ENCODE results near the gene VHLL. TPM values are rescaled to one million over a fixed set of nuclear protein-coding genes. Genes with fewer than 3 reads are reported as not detected.

VHLL gene
- total and polyA plus RNA-seq, 2 of the 13 experiments (the other 11 are each of a cell fraction or from before 2014, with no cell fraction given), result 0.24 TPM; not detected in 1

- TF ChIP-seq ZNF800 (CRISPR knock-in tag; IDR thresholded peaks at IDR 0.05) (peak; percentile 50; the same call in 1 of the 2 replicates), ZSCAN21 (CRISPR knock-in tag; IDR thresholded peaks at IDR 0.05; ENCODE audit: borderline replicate concordance) (peak; percentile 83), ZNF510 (CRISPR knock-in tag; IDR thresholded peaks at IDR 0.05; ENCODE audit: low read depth) (no peak), EP300 (IDR thresholded peaks at IDR 0.05; ENCODE audit: low read depth in 2 of 2, low read length in 2 of 2) (peak in 1 of 2 experiments; percentile 59; a peak in 1 of 4 replicates), EP300 (CRISPR knock-in tag; IDR thresholded peaks at IDR 0.05; ENCODE audit: borderline replicate concordance) (peak; percentile 13; the same call in 1 of the 2 replicates), MLXIP (CRISPR knock-in tag; IDR thresholded peaks at IDR 0.05; ENCODE audit: borderline replicate concordance) (no peak), ZNF704 (CRISPR knock-in tag; IDR thresholded peaks at IDR 0.05; ENCODE audit: borderline replicate concordance) (peak; percentile 30; the same call in 1 of the 2 replicates), ZNF138 (CRISPR knock-in tag; IDR thresholded peaks at IDR 0.05; ENCODE audit: low read depth) (0 out of 2 replicates have a peak, but pooled peaks have one; percentile 46), FLYWCH1 (CRISPR knock-in tag; IDR thresholded peaks at IDR 0.05) (no peak), ZUFSP (CRISPR knock-in tag; IDR thresholded peaks at IDR 0.05; ENCODE audit: borderline replicate concordance) (no peak), RNF2 (conservative IDR thresholded peaks at IDR 0.05; ENCODE audit: low read depth) (no peak), CREB1 (IDR thresholded peaks at IDR 0.05) (peak; percentile 53; the same call in 1 of the 2 replicates), CREB1 (CRISPR knock-in tag; IDR thresholded peaks at IDR 0.05) (peak; percentile 88), ZBTB7A (CRISPR knock-in tag; IDR thresholded peaks at IDR 0.05) (no peak), TARDBP (CRISPR knock-in tag; IDR thresholded peaks at IDR 0.05) (peak; percentile 70), ARID3A (IDR thresholded peaks at IDR 0.05; ENCODE audit: low read depth, low read length) (no peak), TAF15 (IDR thresholded peaks at IDR 0.05; ENCODE audit: low read depth, low read length, poor library complexity, severe bottlenecking) (no peak), ZNF124 (CRISPR knock-in tag; IDR thresholded peaks at IDR 0.05) (peak; percentile 78; the same call in 1 of the 2 replicates), REXO4 (CRISPR knock-in tag; IDR thresholded peaks at IDR 0.05; ENCODE audit: borderline replicate concordance) (no peak)
Observed at GRCh38 chr1:156282479-156283222, 16.5 kb downstream of the VHLL start, which contains the start of gene SMG5 (continued).
